ENCODE results near the gene TRAPPC13.
A peak's percentile ranks its signal among the peaks of the same experiment; 100 is the strongest.
"Not testable (repeated sequence)": the region's sequence is repeated elsewhere in the genome, so short reads cannot be mapped to it uniquely, and the experiment has no call there.

The TRAPPC13 gene

GRCh38 chr5:65624571-65625555, at the start of gene TRAPPC13, which contains the start of gene SHLD3:
Gene TRAPPC13 (plus strand): TSS chr5:65625027. CDS start chr5:65625061, 34 bp downstream.
Gene SHLD3 (plus strand): TSS chr5:65625027. CDS start chr5:65629588, 4,561 bp downstream.
- Mint-ChIP-seq H3K4me3 (peak within 1 kb of the TSS; percentile 91), H3K27me3 (ENCODE audit: low read depth) (no peaks in the 10 kb centered on the region), H3K4me1 (ENCODE audit: low read depth) (peaks cover 23% of the 10 kb centered on the region), H3K9me3 (no peaks in the 10 kb centered on the region), H3K27ac (peak within 1 kb of the TSS; percentile 94), H3K36me3 (ENCODE audit: low read depth) (peaks cover 10% of the 10 kb centered on the region)
- DNase-seq (ENCODE audit: low spot score): peak; percentile 79

GRCh38 chr5:65577141-65577540, 47.7 kb upstream of the TRAPPC13 start:
- no peak for DNase-seq (ENCODE audit: low spot score)
- Mint-ChIP-seq H3K36me3 (ENCODE audit: low read depth) (peaks cover 45% of the 10 kb centered on the region), H3K9me3 (no peaks in the 10 kb centered on the region), H3K27ac (no peak overlapping the region), H3K4me3 (no peak overlapping the region), H3K27me3 (ENCODE audit: low read depth) (no peaks in the 10 kb centered on the region), H3K4me1 (ENCODE audit: low read depth) (peaks cover 11% of the 10 kb centered on the region)

GRCh38 chr5:65588694-65589093, 36.1 kb upstream of the TRAPPC13 start:
- Mint-ChIP-seq H3K4me3 (no peak overlapping the region), H3K9me3 (no peaks in the 10 kb centered on the region), H3K36me3 (ENCODE audit: low read depth) (peaks cover 33% of the 10 kb centered on the region), H3K27me3 (ENCODE audit: low read depth) (no peaks in the 10 kb centered on the region), H3K4me1 (ENCODE audit: low read depth) (peaks cover 2% of the 10 kb centered on the region), H3K27ac (no peak overlapping the region)
- DNase-seq (ENCODE audit: low spot score): no peak

GRCh38 chr5:65601761-65602160, 23.1 kb upstream of the TRAPPC13 start:
- H3K4me1 Mint-ChIP-seq (ENCODE audit: low read depth); H3K4me3 Mint-ChIP-seq: not testable (repeated sequence)
- peaks cover 67% of the 10 kb centered on the region for H3K36me3 Mint-ChIP-seq (ENCODE audit: low read depth)

GRCh38 chr5:65611524-65611923, 13.3 kb upstream of the TRAPPC13 start:
- no peak overlapping the region for H3K4me3 Mint-ChIP-seq
- peaks cover 40% of the 10 kb centered on the region for H3K36me3 Mint-ChIP-seq (ENCODE audit: low read depth)
- no peaks in the 10 kb centered on the region for H3K4me1 Mint-ChIP-seq (ENCODE audit: low read depth)
- no peak overlapping the region for H3K27ac Mint-ChIP-seq
- no peaks in the 10 kb centered on the region for H3K27me3 Mint-ChIP-seq (ENCODE audit: low read depth)
- DNase-seq (ENCODE audit: low spot score): no peak
- H3K9me3 Mint-ChIP-seq: no peaks in the 10 kb centered on the region

More at GRCh38 chr5:65601761-65602160, 23.1 kb upstream of the TRAPPC13 start:
- not testable (repeated sequence) for H3K27me3 Mint-ChIP-seq (ENCODE audit: low read depth); H3K27ac Mint-ChIP-seq; DNase-seq (ENCODE audit: low spot score)
- H3K9me3 Mint-ChIP-seq: peaks cover 17% of the 10 kb centered on the region

GRCh38 chr5:65612298-65612907, 12.4 kb upstream of the TRAPPC13 start:
- Mint-ChIP-seq H3K27me3 (ENCODE audit: low read depth) (no peaks in the 10 kb centered on the region), H3K36me3 (ENCODE audit: low read depth) (peaks cover 34% of the 10 kb centered on the region)

GRCh38 chr5:65620021-65620420, 4.8 kb upstream of the TRAPPC13 start:
- H3K4me3 Mint-ChIP-seq: no peak overlapping the region
- no peaks in the 10 kb centered on the region for H3K9me3 Mint-ChIP-seq
- H3K4me1 Mint-ChIP-seq (ENCODE audit: low read depth): peaks cover 13% of the 10 kb centered on the region

More at GRCh38 chr5:65612298-65612907, 12.4 kb upstream of the TRAPPC13 start:
- no peak overlapping the region for H3K27ac Mint-ChIP-seq
- no peaks in the 10 kb centered on the region for H3K9me3 Mint-ChIP-seq
- no peak for DNase-seq (ENCODE audit: low spot score)
- no peak overlapping the region for H3K4me3 Mint-ChIP-seq
- no peaks in the 10 kb centered on the region for H3K4me1 Mint-ChIP-seq (ENCODE audit: low read depth)

GRCh38 chr5:65621961-65622360, 2.9 kb upstream of the TRAPPC13 start:
- DNase-seq (ENCODE audit: low spot score); H3K27ac Mint-ChIP-seq; H3K9me3 Mint-ChIP-seq; H3K4me3 Mint-ChIP-seq; H3K36me3 Mint-ChIP-seq (ENCODE audit: low read depth); H3K27me3 Mint-ChIP-seq (ENCODE audit: low read depth): not testable (repeated sequence)
- peaks cover 17% of the 10 kb centered on the region for H3K4me1 Mint-ChIP-seq (ENCODE audit: low read depth)

More at GRCh38 chr5:65620021-65620420, 4.8 kb upstream of the TRAPPC13 start:
- Mint-ChIP-seq H3K27ac (no peak overlapping the region), H3K36me3 (ENCODE audit: low read depth) (peaks cover 3% of the 10 kb centered on the region), H3K27me3 (ENCODE audit: low read depth) (no peaks in the 10 kb centered on the region)
- no peak for DNase-seq (ENCODE audit: low spot score)

GRCh38 chr5:65623482-65623881, 1.3 kb upstream of the TRAPPC13 start:
- H3K36me3 Mint-ChIP-seq (ENCODE audit: low read depth): peaks cover 4% of the 10 kb centered on the region
- DNase-seq (ENCODE audit: low spot score): no peak
- no peaks in the 10 kb centered on the region for H3K27me3 Mint-ChIP-seq (ENCODE audit: low read depth)
- H3K4me1 Mint-ChIP-seq (ENCODE audit: low read depth): peaks cover 23% of the 10 kb centered on the region
- H3K27ac Mint-ChIP-seq: peak overlapping the region; percentile 94
- no peaks in the 10 kb centered on the region for H3K9me3 Mint-ChIP-seq
- H3K4me3 Mint-ChIP-seq: peak overlapping the region; percentile 91

GRCh38 chr5:65624025-65624570, 729 bp upstream of the TRAPPC13 start, which contains the start of gene TRIM23:
Gene TRIM23 (minus strand): TSS chr5:65624333. CDS start chr5:65624274, 59 bp downstream.
- Mint-ChIP-seq H3K27me3 (ENCODE audit: low read depth) (no peaks in the 10 kb centered on the region), H3K4me1 (ENCODE audit: low read depth) (peaks cover 23% of the 10 kb centered on the region), H3K4me3 (peak within 1 kb of the TSS; percentile 91), H3K27ac (peak within 1 kb of the TSS; percentile 94), H3K36me3 (ENCODE audit: low read depth) (peaks cover 4% of the 10 kb centered on the region), H3K9me3 (no peaks in the 10 kb centered on the region)
- peak; percentile 94 for DNase-seq (ENCODE audit: low spot score)

- Mint-ChIP-seq H3K9me3 (no peaks in the 10 kb centered on the region), H3K4me3 (peak overlapping the region; percentile 91), H3K27ac (peak overlapping the region; percentile 94), H3K36me3 (ENCODE audit: low read depth) (peaks cover 11% of the 10 kb centered on the region), H3K4me1 (ENCODE audit: low read depth) (peaks cover 23% of the 10 kb centered on the region), H3K27me3 (ENCODE audit: low read depth) (no peaks in the 10 kb centered on the region)
- no peak for DNase-seq (ENCODE audit: low spot score)
Measured at GRCh38 chr5:65625743-65626142, 916 bp downstream of the TRAPPC13 start.

- H3K27me3 Mint-ChIP-seq (ENCODE audit: low read depth): no peaks in the 10 kb centered on the region
- no peak overlapping the region for H3K27ac Mint-ChIP-seq
- DNase-seq (ENCODE audit: low spot score): no peak
- peaks cover 12% of the 10 kb centered on the region for H3K36me3 Mint-ChIP-seq (ENCODE audit: low read depth)
- H3K9me3 Mint-ChIP-seq: no peaks in the 10 kb centered on the region
- peaks cover 8% of the 10 kb centered on the region for H3K4me1 Mint-ChIP-seq (ENCODE audit: low read depth)
- no peak overlapping the region for H3K4me3 Mint-ChIP-seq
Measured at GRCh38 chr5:65630981-65631380, 6.2 kb downstream of the TRAPPC13 start.

- peaks cover 32% of the 10 kb centered on the region for H3K36me3 Mint-ChIP-seq (ENCODE audit: low read depth)
Measured at GRCh38 chr5:65640240-65640639, 15.4 kb downstream of the TRAPPC13 start.

GRCh38 chr5:65646938-65647337, 22.1 kb downstream of the TRAPPC13 start:
- Mint-ChIP-seq H3K4me3 (no peak overlapping the region), H3K27ac (no peak overlapping the region), H3K4me1 (ENCODE audit: low read depth) (no peaks in the 10 kb centered on the region), H3K36me3 (ENCODE audit: low read depth) (peaks cover 13% of the 10 kb centered on the region), H3K27me3 (ENCODE audit: low read depth) (no peaks in the 10 kb centered on the region), H3K9me3 (no peaks in the 10 kb centered on the region)
- DNase-seq (ENCODE audit: low spot score): no peak

More at GRCh38 chr5:65640240-65640639, 15.4 kb downstream of the TRAPPC13 start:
- Mint-ChIP-seq H3K9me3 (no peaks in the 10 kb centered on the region), H3K27me3 (ENCODE audit: low read depth) (no peaks in the 10 kb centered on the region), H3K4me3 (no peak overlapping the region), H3K4me1 (ENCODE audit: low read depth) (no peaks in the 10 kb centered on the region), H3K27ac (no peak overlapping the region)
- DNase-seq (ENCODE audit: low spot score): no peak

Measured in T-helper 2 cell treated with Interferon-gamma antibody and Interleukin-4, amounts not matched to agents 5 μg/mL and 100 μg/mL, for 36 hours (primary cell).